ENCODE results near the gene ADGRV1. TPM values are rescaled to one million over a fixed set of nuclear protein-coding genes. Genes with fewer than 3 reads are reported as not detected.
"Not testable (repeated sequence)": the region's sequence is repeated elsewhere in the genome, so short reads cannot be mapped to it uniquely, and the experiment has no call there.

The ADGRV1 gene
- total RNA-seq, 3 donors from 2014 or later = 0.32 to 0.54 (median 0.53) TPM

DNA sequence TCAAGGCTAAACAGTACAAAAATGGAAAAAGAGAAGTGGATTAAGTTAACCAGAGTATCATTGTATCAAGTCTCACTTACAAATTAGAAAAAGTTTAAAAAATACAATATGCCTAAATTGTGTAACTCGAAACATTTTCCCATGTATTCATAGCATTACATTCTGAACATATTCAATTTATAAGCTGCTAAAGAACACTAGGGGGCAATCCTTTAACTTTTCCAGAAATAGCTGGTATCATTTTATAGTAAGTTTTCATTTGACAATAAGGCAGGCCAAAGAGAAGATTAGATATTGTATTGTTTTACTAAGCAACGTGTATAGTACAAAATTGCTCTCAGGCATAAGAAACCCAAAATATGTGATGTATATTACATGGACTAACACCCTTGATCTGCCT is 234.6 kb downstream of the ADGRV1 start:
- no peak overlapping the region for H3K4me3 Mint-ChIP-seq
- no peak for DNase-seq
- H3K9me3 Mint-ChIP-seq = peaks cover 13% of the 10 kb centered on the region
- H3K27me3 Mint-ChIP-seq (ENCODE audit: low read depth) = peaks cover 9% of the 10 kb centered on the region
- no peaks in the 10 kb centered on the region for H3K4me1 Mint-ChIP-seq (ENCODE audit: low read depth)
- no peak for ATAC-seq
- H3K36me3 Mint-ChIP-seq (ENCODE audit: insufficient read depth) = no peaks in the 10 kb centered on the region

DNA sequence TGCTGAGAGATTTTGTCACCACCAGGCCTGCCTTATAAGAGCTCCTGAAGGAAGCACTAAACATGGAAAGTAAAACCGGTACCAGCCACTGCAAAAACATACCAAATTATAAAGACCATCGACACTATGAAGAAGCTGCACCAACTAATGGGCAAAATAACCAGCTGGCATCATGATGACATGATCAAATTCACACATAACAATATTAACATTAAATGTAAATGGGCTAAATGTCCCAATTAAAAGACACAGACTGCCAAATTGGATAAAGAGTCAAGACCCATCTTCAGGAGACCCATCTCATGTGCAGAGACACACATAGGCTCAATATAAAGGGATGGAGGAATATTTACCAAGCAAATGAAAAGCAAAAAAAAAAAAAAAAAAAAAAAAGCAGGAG is 238.3 kb downstream of the ADGRV1 start:
- not testable (repeated sequence) for ATAC-seq; H3K27me3 Mint-ChIP-seq (ENCODE audit: low read depth)

DNA sequence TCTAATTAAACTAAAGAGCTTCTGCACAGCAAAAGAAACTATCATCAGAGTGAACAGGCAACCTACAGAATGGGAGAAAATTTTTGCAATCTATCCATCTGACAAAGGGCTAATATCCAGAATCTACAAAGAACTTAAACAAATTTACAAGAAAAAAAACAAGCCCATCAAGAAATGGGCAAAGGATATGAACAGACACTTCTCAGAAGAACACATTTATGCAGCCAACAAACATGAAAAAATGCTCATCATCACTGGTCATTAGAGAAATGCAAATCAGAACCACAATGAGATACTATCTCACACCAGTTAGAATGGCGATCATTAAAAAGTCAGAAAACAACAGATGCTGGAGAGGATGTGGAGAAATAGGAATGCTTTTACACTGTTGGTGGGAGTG is 241.5 kb downstream of the ADGRV1 start:
- ATAC-seq; H3K27me3 Mint-ChIP-seq (ENCODE audit: low read depth); DNase-seq; H3K4me1 Mint-ChIP-seq (ENCODE audit: low read depth); H3K4me3 Mint-ChIP-seq; H3K36me3 Mint-ChIP-seq (ENCODE audit: insufficient read depth): not testable (repeated sequence)
- H3K9me3 Mint-ChIP-seq = peaks cover 19% of the 10 kb centered on the region

More for the DNA sequence above, 238.3 kb downstream of the ADGRV1 start:
- DNase-seq; H3K4me1 Mint-ChIP-seq (ENCODE audit: low read depth); H3K36me3 Mint-ChIP-seq (ENCODE audit: insufficient read depth); H3K4me3 Mint-ChIP-seq: not testable (repeated sequence)
- peaks cover 19% of the 10 kb centered on the region for H3K9me3 Mint-ChIP-seq

DNA sequence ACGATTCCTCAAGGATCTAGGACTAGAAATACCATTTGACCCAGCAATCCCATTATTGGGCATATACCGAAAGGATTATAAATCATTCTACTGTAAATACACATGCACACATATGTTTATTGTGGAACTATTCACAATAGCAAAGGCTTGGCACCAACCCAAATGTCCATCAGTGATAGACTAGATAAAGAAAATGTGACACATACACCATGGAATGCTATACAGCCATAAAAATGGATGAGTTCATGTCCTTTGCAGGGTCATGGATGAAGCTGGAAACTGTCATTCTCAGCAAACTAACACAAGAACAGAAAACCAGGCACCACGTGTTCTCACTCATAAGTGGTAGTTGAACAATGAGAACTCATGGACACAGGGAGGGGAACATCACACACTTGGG is 241.9 kb downstream of the ADGRV1 start:
- H3K4me1 Mint-ChIP-seq (ENCODE audit: low read depth); DNase-seq; H3K36me3 Mint-ChIP-seq (ENCODE audit: insufficient read depth); H3K4me3 Mint-ChIP-seq; H3K27me3 Mint-ChIP-seq (ENCODE audit: low read depth); ATAC-seq: not testable (repeated sequence)
- H3K9me3 Mint-ChIP-seq = peaks cover 19% of the 10 kb centered on the region

DNA sequence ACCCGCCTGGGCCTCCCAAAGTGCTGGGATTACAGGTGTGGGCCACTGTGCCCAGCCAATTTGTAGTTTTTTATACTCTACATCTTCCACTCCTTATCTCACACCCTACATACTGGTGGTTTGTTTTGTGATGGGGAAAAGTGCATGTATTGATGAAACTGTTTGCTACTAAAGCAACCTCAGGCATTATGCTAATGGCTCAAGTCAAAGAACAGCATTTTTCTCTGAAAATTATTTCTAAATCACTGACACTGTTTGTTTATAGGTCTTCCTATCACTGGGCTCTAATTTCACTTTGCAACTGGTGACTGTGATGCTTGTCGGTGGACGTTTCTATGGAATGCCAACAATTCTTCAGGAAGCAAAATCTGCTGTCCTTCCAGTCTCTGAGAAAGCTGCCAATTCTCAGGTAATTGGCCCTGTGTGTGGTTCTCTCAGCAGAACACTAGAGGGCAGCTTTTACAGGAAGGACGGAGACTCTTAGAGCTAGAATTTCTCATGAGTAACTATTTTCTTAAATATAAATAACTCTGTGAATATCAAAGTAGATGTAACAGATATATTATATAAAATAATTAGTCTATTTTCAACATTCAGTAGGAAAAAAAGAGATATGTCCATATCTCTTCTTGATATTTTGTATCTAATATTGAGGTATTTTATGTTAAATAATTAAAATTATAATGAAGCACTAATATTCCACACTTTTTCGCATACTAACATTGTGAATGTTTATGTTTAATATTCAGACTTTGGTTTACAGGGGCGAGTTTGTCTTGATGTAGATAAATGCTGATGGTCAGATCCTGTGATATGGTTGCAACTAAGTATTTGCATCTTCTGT is 244.1 kb downstream of the ADGRV1 start:
- peak in 1 of 2 donors; percentile 43 for ATAC-seq
- Mint-ChIP-seq H3K27me3 (ENCODE audit: low read depth) (no peaks in the 10 kb centered on the region), H3K36me3 (ENCODE audit: insufficient read depth) (no peaks in the 10 kb centered on the region), H3K9me3 (peaks cover 9% of the 10 kb centered on the region), H3K4me1 (ENCODE audit: low read depth) (no peaks in the 10 kb centered on the region), H3K4me3 (no peak overlapping the region)
- no peak for DNase-seq

DNA sequence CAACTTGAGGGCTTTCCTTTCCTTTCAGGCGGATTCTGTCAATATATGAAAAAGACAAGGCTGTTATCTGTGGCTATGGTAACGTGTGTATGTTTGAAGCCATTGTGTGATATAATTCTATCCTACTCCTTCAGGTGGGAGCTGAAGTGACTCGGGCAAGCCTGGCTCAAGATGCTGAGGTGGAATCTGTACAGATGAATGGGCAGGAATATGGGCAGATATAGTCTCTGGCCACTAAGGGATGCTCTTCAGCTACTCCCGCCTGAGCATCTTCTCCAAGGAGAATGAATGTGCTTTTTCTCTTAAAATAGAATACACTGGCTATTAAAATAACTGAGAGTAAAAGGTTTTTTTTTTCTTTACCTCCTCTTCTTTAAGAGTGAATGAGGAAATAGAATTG is 244.8 kb downstream of the ADGRV1 start:
- Mint-ChIP-seq H3K4me1 (ENCODE audit: low read depth) (no peaks in the 10 kb centered on the region), H3K27me3 (ENCODE audit: low read depth) (no peaks in the 10 kb centered on the region), H3K4me3 (no peak overlapping the region)

DNA sequence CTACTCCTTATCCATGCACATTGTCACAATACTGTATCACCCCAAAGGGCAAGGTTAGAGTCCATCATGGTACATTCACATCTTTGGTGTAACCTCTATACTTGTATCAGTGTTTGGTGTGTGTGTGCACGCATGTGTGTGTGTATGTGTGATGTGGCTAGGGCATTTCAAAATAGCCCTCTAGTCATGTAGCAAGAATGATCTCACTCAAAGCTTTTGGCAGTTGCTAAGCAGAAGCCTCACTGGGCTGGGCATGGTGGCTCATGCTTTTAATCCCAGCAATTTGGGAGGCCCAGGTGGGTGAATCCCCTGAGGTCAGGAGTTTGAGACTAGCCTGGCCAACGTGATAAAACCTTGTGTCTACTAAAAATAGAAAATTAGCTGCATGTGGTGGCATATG is 245.3 kb downstream of the ADGRV1 start:
- H3K36me3 Mint-ChIP-seq (ENCODE audit: insufficient read depth) = no peaks in the 10 kb centered on the region

More for the DNA sequence above, 244.8 kb downstream of the ADGRV1 start:
- H3K9me3 Mint-ChIP-seq = peaks cover 6% of the 10 kb centered on the region
- ATAC-seq = no peak
- no peaks in the 10 kb centered on the region for H3K36me3 Mint-ChIP-seq (ENCODE audit: insufficient read depth)
- DNase-seq = no peak

DNA sequence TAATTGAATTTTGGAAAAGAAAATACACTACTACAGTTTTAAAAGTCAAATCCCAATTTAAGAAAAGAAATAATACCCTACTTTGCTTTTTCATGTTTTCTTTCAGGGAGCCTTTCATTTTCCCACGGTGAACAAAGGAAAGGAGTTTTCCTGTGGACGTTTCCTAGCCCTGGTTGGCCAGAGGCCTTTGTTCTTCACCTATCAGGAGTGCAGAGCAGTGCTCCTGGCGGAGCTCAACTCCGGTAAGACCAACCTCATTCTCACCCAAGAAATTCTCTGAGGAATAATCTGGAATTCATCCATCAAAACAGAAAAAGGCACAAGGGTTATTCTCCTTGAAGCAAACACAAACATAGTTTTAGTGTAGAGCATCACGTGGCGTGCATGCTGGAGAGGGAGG is 248.9 kb downstream of the ADGRV1 start:
- no peaks in the 10 kb centered on the region for H3K27me3 Mint-ChIP-seq (ENCODE audit: low read depth)
- H3K4me1 Mint-ChIP-seq (ENCODE audit: low read depth) = no peaks in the 10 kb centered on the region
- H3K36me3 Mint-ChIP-seq (ENCODE audit: insufficient read depth) = no peaks in the 10 kb centered on the region
- H3K4me3 Mint-ChIP-seq = no peak overlapping the region
- ATAC-seq (no peak), DNase-seq (no peak)
- H3K9me3 Mint-ChIP-seq = no peaks in the 10 kb centered on the region

More for the DNA sequence above, 245.3 kb downstream of the ADGRV1 start:
- no peaks in the 10 kb centered on the region for H3K27me3 Mint-ChIP-seq (ENCODE audit: low read depth)
- H3K9me3 Mint-ChIP-seq = peaks cover 5% of the 10 kb centered on the region
- DNase-seq = no peak
- no peak overlapping the region for H3K4me3 Mint-ChIP-seq
- no peak for ATAC-seq
- no peaks in the 10 kb centered on the region for H3K4me1 Mint-ChIP-seq (ENCODE audit: low read depth)

DNA sequence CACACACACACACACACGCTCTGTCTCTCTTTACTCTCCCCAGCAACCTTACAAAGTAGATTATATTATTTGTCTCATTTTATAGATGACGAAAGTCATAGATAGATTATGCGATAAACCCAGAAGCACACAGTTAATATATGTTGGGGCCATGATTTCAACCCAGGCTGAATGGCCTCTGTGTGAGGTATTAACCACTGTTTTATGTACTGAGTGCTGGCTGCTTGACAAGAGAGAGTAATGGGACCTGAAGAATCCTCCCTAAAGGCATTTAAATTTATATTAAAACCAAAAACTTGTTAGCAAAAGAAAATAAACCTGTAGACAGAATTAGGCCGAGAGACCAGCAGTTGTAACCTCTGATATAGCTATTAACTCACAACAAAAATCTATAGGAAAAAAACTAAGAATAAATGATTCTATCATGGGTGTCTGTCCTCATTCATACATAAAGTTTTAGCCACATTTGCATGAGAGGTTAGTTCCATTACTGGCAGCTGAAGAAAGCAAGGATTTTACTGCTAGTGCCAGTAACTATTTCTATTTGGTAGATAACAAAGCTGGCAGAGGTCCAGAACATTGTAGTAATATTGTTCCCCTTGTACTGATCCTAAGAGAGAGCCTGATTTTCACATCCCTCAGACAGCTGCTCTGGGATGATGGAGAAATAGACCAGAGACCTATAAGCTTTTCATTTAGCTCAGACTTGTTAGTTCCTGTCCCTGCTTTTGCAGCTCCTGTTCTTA is 250.9 kb downstream of the ADGRV1 start:
- H3K36me3 Mint-ChIP-seq (ENCODE audit: insufficient read depth) = no peaks in the 10 kb centered on the region
- no peak for DNase-seq
- H3K4me3 Mint-ChIP-seq = no peak overlapping the region
- H3K4me1 Mint-ChIP-seq (ENCODE audit: low read depth) = no peaks in the 10 kb centered on the region
- no peaks in the 10 kb centered on the region for H3K9me3 Mint-ChIP-seq
- ATAC-seq = no peak
- H3K27me3 Mint-ChIP-seq (ENCODE audit: low read depth) = no peaks in the 10 kb centered on the region

DNA sequence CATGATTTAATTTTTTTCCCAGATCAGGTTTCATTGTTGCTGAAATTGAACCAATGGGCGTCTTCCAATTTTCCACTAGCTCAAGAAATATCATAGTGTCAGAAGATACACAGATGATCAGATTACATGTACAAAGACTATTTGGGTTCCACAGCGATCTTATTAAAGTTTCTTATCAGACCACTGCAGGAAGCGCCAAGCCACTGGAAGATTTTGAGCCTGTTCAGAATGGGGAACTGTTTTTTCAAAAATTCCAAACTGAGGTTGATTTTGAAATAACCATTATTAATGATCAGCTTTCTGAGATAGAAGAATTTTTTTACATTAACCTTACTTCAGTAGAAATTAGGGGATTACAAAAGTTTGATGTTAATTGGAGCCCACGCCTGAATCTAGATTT is 251.6 kb downstream of the ADGRV1 start:
- Mint-ChIP-seq H3K9me3 (no peaks in the 10 kb centered on the region), H3K4me3 (no peak overlapping the region), H3K36me3 (ENCODE audit: insufficient read depth) (no peaks in the 10 kb centered on the region), H3K4me1 (ENCODE audit: low read depth) (no peaks in the 10 kb centered on the region), H3K27me3 (ENCODE audit: low read depth) (no peaks in the 10 kb centered on the region)
- ATAC-seq (no peak), DNase-seq (no peak)

DNA sequence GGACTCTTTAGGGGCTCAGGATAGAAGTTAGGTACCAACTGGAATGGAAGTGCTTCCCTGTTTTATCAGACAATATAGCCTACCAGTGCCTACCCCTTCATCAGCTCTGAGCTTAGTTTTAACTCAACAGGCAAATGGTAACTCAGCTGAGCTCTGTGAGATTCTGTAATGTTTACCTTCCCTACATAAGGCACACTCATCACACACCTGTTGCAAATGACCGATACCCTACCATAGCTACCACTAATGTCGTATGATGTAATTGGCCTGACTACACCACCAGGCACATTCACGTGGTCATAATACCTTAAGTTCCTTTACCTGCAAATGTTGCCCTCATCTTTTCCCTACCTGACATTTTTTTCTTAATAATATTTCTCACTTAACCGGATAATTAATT is 254.8 kb downstream of the ADGRV1 start:
- H3K4me3 Mint-ChIP-seq = no peak overlapping the region
- no peaks in the 10 kb centered on the region for H3K27me3 Mint-ChIP-seq (ENCODE audit: low read depth)
- H3K9me3 Mint-ChIP-seq = no peaks in the 10 kb centered on the region
- no peak for ATAC-seq
- no peaks in the 10 kb centered on the region for H3K36me3 Mint-ChIP-seq (ENCODE audit: insufficient read depth)
- no peak for DNase-seq
- no peaks in the 10 kb centered on the region for H3K4me1 Mint-ChIP-seq (ENCODE audit: low read depth)

DNA sequence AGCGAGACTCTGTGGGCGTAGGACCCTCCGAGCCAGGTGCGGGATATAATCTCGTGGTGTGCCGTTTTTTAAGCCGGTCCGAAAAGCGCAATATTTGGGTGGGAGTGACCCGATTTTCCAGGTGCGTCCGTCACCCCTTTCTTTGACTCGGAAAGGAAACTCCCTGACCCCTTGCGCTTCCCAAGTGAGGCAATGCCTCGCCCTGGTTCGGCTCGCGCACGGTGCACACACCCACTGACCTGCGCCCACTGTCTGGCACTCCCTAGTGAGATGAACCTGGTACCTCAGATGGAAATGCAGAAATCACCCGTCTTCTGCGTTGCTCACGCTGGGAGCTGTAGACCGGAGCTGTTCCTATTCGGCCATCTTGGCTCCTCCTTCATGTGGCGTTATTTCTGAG is 263.5 kb downstream of the ADGRV1 start:
- H3K36me3 Mint-ChIP-seq (ENCODE audit: insufficient read depth); H3K4me1 Mint-ChIP-seq (ENCODE audit: low read depth); H3K4me3 Mint-ChIP-seq; DNase-seq; H3K27me3 Mint-ChIP-seq (ENCODE audit: low read depth); ATAC-seq; H3K9me3 Mint-ChIP-seq: not testable (repeated sequence)

DNA sequence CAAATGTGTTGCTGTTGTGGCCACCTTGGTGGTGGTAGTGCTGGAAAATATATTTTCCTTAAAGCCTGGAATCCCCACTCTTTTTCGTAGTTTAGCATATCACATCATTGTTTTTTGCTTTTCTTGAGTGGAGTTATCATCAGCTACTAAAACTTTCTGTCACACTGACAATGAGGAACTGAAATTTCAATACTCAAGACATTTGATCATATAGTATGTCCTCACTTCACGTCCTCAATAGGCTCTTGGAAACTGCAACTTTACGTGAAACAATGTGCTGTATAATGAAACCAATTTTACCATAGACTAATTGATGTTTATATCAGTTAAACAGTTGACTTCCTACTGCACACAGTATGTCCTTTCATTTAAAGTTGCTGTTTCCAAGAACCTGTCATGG is 265.8 kb downstream of the ADGRV1 start:
- Mint-ChIP-seq H3K4me3 (no peak overlapping the region), H3K36me3 (ENCODE audit: insufficient read depth) (no peaks in the 10 kb centered on the region), H3K9me3 (no peaks in the 10 kb centered on the region), H3K27me3 (ENCODE audit: low read depth) (peaks cover 3% of the 10 kb centered on the region), H3K4me1 (ENCODE audit: low read depth) (no peaks in the 10 kb centered on the region)
- ATAC-seq = no peak
- DNase-seq = no peak

DNA sequence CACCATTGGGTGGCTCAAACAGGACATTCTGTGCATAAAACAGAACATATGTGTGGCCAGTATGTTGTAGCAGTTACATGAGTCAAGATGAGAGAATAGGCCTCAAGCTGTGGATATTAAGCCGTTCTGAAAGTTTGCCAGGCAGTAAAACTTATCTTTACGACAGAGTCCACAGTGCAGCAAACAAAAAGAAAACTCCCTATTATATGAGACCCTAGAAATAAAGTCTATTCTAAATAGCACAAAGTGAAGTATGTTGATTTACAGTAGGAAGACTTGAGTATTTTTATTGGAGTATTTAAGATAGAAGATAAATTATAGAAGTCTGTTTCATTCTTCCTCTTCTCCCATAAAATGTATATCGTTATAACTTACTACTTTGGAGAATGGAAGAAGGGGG is 271.5 kb downstream of the ADGRV1 start:
- no peak for DNase-seq
- ATAC-seq = no peak
- Mint-ChIP-seq H3K4me3 (no peak overlapping the region), H3K9me3 (no peaks in the 10 kb centered on the region), H3K4me1 (ENCODE audit: low read depth) (no peaks in the 10 kb centered on the region), H3K27me3 (ENCODE audit: low read depth) (peaks cover 4% of the 10 kb centered on the region), H3K36me3 (ENCODE audit: insufficient read depth) (no peaks in the 10 kb centered on the region)

DNA sequence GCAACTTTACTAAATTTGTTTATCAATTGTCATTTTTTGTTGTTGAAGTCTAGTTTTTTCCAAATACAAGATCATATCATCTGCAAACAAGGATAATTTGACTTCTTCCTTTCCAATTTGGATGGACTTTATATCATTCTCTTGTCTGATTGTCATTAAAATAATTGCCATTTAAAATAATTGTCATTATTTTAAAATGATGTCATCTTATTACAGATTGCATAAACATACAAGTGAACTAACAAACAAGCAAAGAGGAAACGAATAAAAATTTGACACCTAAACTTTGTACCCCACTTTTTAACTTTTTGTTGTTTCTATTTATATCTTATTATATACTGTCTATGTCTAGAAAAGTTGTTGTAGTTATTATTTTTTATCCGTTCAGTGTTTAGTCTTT is 275.2 kb downstream of the ADGRV1 start:
- Mint-ChIP-seq H3K9me3 (no peaks in the 10 kb centered on the region), H3K27me3 (ENCODE audit: low read depth) (peaks cover 11% of the 10 kb centered on the region), H3K36me3 (ENCODE audit: insufficient read depth) (no peaks in the 10 kb centered on the region), H3K4me1 (ENCODE audit: low read depth) (no peaks in the 10 kb centered on the region), H3K4me3 (no peak overlapping the region)
- no peak for ATAC-seq
- no peak for DNase-seq
